GM21529 (cell line): ENCODE results near the gene PNMA8C.
"Not testable (repeated sequence)": the region's sequence is repeated elsewhere in the genome, so short reads cannot be mapped to it uniquely, and the experiment has no call there.

Experiments used
- ATAC-seq: cut with Tn5 transposase; IDR thresholded peaks from one replicate; pipeline ENCODE4 v1.9.1; 2021; ENCODE audit not compliant: unreplicated experiment

PNMA8C gene

GRCh38 chr19:46411925-46412649 lies 16.6 kb downstream of the PNMA8C start:
- ATAC-seq: no peak

GRCh38 chr19:46411088-46411924 lies 17.4 kb downstream of the PNMA8C start:
- no peak for ATAC-seq

- ATAC-seq: no peak
Measured at GRCh38 chr19:46410205-46411087, 18.3 kb downstream of the PNMA8C start.

- ATAC-seq: no peak
Measured at GRCh38 chr19:46409191-46409590, 19.5 kb downstream of the PNMA8C start.

- no peak for ATAC-seq
Measured at GRCh38 chr19:46408664-46409039, 20.1 kb downstream of the PNMA8C start.

GRCh38 chr19:46407856-46408663 lies 20.7 kb downstream of the PNMA8C start:
- no peak for ATAC-seq

- ATAC-seq: no peak
Measured at GRCh38 chr19:46406976-46407375, 21.8 kb downstream of the PNMA8C start.

GRCh38 chr19:46404753-46405468 lies 23.8 kb downstream of the PNMA8C start:
- ATAC-seq: no peak

GRCh38 chr19:46404055-46404752 lies 24.5 kb downstream of the PNMA8C start:
- no peak for ATAC-seq

- no peak for ATAC-seq
Measured at GRCh38 chr19:46402725-46403124, 26.0 kb downstream of the PNMA8C start.

GRCh38 chr19:46397801-46398479 lies 30.8 kb downstream of the PNMA8C start:
- ATAC-seq: not testable (repeated sequence)

- ATAC-seq: no peak
Measured at GRCh38 chr19:46394402-46394797, 34.3 kb downstream of the PNMA8C start.

GRCh38 chr19:46393456-46394401 lies 35.0 kb downstream of the PNMA8C start:
- ATAC-seq: no peak

- no peak for ATAC-seq
Measured at GRCh38 chr19:46392837-46393236, 35.9 kb downstream of the PNMA8C start.

GRCh38 chr19:46392252-46392801 lies 36.4 kb downstream of the PNMA8C start:
- ATAC-seq: no peak

GRCh38 chr19:46391296-46392251 lies 37.2 kb downstream of the PNMA8C start:
- no peak for ATAC-seq
